Measurements from ENCODE around the gene PIGQ.

DNA sequence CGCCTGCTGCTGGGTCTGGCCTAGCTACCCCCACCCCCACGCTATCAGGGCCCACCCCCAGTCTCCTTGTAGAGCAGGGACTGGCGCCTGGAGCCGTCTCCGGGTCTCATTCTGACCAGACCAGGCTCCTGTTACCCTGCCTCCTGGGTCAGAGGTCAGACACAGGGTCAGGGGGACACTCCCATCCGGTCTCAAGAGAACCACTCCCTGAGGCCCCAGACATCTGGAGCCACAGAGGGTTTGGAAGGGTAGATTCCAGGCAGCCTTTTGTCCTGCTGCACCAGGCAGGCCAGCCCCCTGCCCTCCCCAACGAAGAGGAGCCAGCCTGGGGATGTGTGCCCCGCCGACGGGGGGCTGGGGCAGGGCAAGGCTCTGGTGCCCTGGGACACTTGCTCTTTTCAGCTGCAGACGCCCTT lies 60.1 kb downstream of the PIGQ start:
- TF ChIP-seq, protein P1, sequence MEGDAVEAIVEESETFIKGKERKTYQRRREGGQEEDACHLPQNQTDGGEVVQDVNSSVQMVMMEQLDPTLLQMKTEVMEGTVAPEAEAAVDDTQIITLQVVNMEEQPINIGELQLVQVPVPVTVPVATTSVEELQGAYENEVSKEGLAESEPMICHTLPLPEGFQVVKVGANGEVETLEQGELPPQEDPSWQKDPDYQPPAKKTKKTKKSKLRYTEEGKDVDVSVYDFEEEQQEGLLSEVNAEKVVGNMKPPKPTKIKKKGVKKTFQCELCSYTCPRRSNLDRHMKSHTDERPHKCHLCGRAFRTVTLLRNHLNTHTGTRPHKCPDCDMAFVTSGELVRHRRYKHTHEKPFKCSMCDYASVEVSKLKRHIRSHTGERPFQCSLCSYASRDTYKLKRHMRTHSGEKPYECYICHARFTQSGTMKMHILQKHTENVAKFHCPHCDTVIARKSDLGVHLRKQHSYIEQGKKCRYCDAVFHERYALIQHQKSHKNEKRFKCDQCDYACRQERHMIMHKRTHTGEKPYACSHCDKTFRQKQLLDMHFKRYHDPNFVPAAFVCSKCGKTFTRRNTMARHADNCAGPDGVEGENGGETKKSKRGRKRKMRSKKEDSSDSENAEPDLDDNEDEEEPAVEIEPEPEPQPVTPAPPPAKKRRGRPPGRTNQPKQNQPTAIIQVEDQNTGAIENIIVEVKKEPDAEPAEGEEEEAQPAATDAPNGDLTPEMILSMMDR (IDR thresholded peaks at IDR 0.05): no peak
- TF ChIP-seq POLR2A (IDR thresholded peaks at IDR 0.05): no peak
